Suprapubic skin (tissue), 4 donors: ENCODE measurements around the gene EIF3A.
"Not testable (repeated sequence)": the region's sequence is repeated elsewhere in the genome, so short reads cannot be mapped to it uniquely, and the experiment has no call there.

Experiments used
- CTCF ChIP-seq, 2 donors: fragments of 200-600 bp in 1 of 2; fragments of 450-650 bp in 1 of 2; sonication (generic) in 1 of 2; IDR thresholded peaks; one replicate each; pipeline ENCODE4 v1.5.1; 2016 to 2019; ENCODE audit warnings: antibody characterized with exemption in 2 of 2, mild to moderate bottlenecking in 1 of 2, moderate library complexity in 1 of 2
- EP300 ChIP-seq: sonication (generic); formaldehyde crosslinking; IDR thresholded peaks from one replicate; pipeline ENCODE4 v1.6.1; 2017; ENCODE audit warnings: antibody characterized with exemption
- POLR2A ChIP-seq, 2 donors: fragments of 450-650 bp; IDR thresholded peaks; one replicate each; pipeline ENCODE4 v1.6.1; 2017; ENCODE audit warnings: antibody characterized with exemption in 2 of 2, mild to moderate bottlenecking in 2 of 2, moderate library complexity in 2 of 2
- POLR2AphosphoS5 ChIP-seq, 3 donors: sonication (generic); formaldehyde crosslinking; IDR thresholded peaks; one replicate each; pipeline ENCODE4 v1.6.1; 2017; ENCODE audit warnings: antibody characterized with exemption in 3 of 3

GRCh38 chr10:119107106-119107505, 26.5 kb upstream of the EIF3A start:
- TF ChIP-seq CTCF (IDR thresholded peaks at IDR 0.05); POLR2A (IDR thresholded peaks at IDR 0.05); EP300; POLR2AphosphoS5 (IDR thresholded peaks at IDR 0.05): not testable (repeated sequence)
